HuH-7.5 (cell line): ENCODE measurements around the gene ZNF300.
"Not testable (repeated sequence)": the region's sequence is repeated elsewhere in the genome, so short reads cannot be mapped to it uniquely, and the experiment has no call there.

Experiments
- DNase-seq: peaks from one replicate; pipeline ENCODE4 v3.0.0; 2011; ENCODE audit warnings: low spot score

The ZNF300 gene

GRCh38 chr5:150845185-150845859, 59.5 kb downstream of the ZNF300 start:
- DNase-seq = not testable (repeated sequence)
